Ovary (tissue), 9 donors: ENCODE data around the gene DOP1A. TPM values are rescaled to one million over a fixed set of nuclear protein-coding genes. Genes with fewer than 3 reads are reported as not detected.

ENCODE experiments used
- DNase-seq, 5 donors: peaks; one replicate each; pipeline ENCODE4 v3.0.0-alpha.2; 2019 to 2020
- H3K27ac ChIP-seq, 2 donors: fragments of 200-600 bp; one replicate each; pipeline versions ENCODE4 v1.5.1 to v1.8.0; 2019 to 2022
- H3K27me3 ChIP-seq: fragments of 200-600 bp; one replicate; pipeline ENCODE4 v1.8.0; 2022
- H3K36me3 ChIP-seq: fragments of 200-600 bp; sonication (generic); one replicate; pipeline ENCODE4 v1.5.1; 2019
- H3K4me1 ChIP-seq: one replicate; pipeline ENCODE4 v1.8.1; 2013; ENCODE audit warnings: mild to moderate bottlenecking, moderate library complexity; ENCODE audit not compliant: insufficient read depth
- H3K4me3 ChIP-seq: fragments of 200-600 bp; sonication (generic); one replicate; pipeline ENCODE4 v1.5.1; 2017
- H3K9me3 ChIP-seq, 2 donors: fragments of 200-600 bp in 1 of 2; sonication (generic) in 1 of 2; one replicate each; pipeline versions ENCODE4 v1.5.1 to v1.8.1; 2013 to 2019; ENCODE audit warnings: mild to moderate bottlenecking in 1 of 2, moderate library complexity in 1 of 2
- EP300 ChIP-seq: sonication (generic); formaldehyde crosslinking; IDR thresholded peaks from one replicate; pipeline ENCODE4 v1.6.1; 2017; ENCODE audit warnings: antibody characterized with exemption
- POLR2A ChIP-seq: fragments of 450-650 bp; IDR thresholded peaks from one replicate; pipeline ENCODE4 v1.6.1; 2017; ENCODE audit warnings: antibody characterized with exemption, mild to moderate bottlenecking, moderate library complexity
- WGBS, 3 donors: extraction: QIAGEN DNeasy Blood & Tissue Kit in 1 of 3; methylation state at CpG; one replicate each; pipeline versions ENCODE4 v1.1.5 to v1.1.7; 2013 to 2017; 5-methylcytosine and 5-hydroxymethylcytosine counted together
- intact Hi-C, 4 donors: fragments of 100-400 bp; cut with DNase I; formaldehyde crosslinking; loops; one replicate each; pipeline versions ENCODE4 v1.11.0 to v1.15.1; 2022 to 2023
- polyA plus RNA-seq, 2 donors: library from polyadenylated mRNA; stranded (reverse); fragments of 200-250 nt in 1 of 2; fragments of 350-450 nt in 1 of 2; fragmentation: Illumina TruSeq in 1 of 2; extraction: RNeasy Lipid Tissue Mini Kit (QIAGEN cat#74804) in 1 of 2; gene quantifications; one replicate each; pipeline ENCODE4 v1.2.3, GENCODE V29; 2013 to 2014
- total RNA-seq, 7 donors: library from RNA; depleted of rRNA in 2 of 7; stranded (reverse); fragments of >200 nt in 2 of 7; fragmentation: NEBNext Ultra II Directional in 3 of 7; extraction: Animal tissue kit (Norgen Biotek cat#: 25700) in 3 of 7; gene quantifications; one replicate each; pipeline versions ENCODE4 v1.1.0 to v1.2.4, GENCODE V29; 2016 to 2023
- TF ChIP-seq, protein P1 (sequence below), 3 donors: fragments of 450-650 bp in 2 of 3; fragments of 200-600 bp in 1 of 3; IDR thresholded peaks; one replicate each; pipeline versions ENCODE4 v1.5.1 to v1.8.0; 2016 to 2022; ENCODE audit warnings: antibody characterized with exemption in 3 of 3, mild to moderate bottlenecking in 1 of 3
- donor health status: DM: no; HTN: no; CAD: no; lungs with moderate emphysema.
- donor health status: DM: no; HTN: no; CAD: no.
- donor health status: Bipolar disorder and iron deficiency.
- donor health status: DM: yes; HTN: yes; CAD: no.
- donor health status: DM: no; HTN: no; CAD: no.
- donor health status: DM: yes; HTN: yes; CAD: no.

Gene DOP1A
- total and polyA plus RNA-seq, 9 donors: 7.8 to 32.9 (median 26.6) TPM

DNA sequence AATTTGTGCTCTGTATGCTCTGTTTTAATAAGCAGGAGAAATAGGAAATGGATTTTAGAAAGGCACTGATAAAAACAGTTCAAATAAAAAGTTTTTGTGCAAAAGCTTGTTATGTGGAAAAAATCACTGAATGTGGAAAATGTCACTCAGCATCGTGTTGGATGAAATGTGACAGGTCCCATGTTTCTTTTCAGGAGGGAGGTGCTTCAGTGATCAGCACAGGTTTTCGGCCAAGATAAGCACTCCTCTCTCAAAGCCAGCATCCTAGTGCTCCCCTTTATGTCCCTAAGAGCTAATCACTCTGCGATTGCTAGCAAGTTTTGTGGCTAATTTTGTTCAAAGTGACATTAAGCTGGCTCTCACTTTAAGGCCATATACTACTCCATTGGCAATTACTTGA lies 13.8 kb upstream of the DOP1A start:
- TF ChIP-seq EP300 (no peak), POLR2A (no peak)
- TF ChIP-seq, protein P1, sequence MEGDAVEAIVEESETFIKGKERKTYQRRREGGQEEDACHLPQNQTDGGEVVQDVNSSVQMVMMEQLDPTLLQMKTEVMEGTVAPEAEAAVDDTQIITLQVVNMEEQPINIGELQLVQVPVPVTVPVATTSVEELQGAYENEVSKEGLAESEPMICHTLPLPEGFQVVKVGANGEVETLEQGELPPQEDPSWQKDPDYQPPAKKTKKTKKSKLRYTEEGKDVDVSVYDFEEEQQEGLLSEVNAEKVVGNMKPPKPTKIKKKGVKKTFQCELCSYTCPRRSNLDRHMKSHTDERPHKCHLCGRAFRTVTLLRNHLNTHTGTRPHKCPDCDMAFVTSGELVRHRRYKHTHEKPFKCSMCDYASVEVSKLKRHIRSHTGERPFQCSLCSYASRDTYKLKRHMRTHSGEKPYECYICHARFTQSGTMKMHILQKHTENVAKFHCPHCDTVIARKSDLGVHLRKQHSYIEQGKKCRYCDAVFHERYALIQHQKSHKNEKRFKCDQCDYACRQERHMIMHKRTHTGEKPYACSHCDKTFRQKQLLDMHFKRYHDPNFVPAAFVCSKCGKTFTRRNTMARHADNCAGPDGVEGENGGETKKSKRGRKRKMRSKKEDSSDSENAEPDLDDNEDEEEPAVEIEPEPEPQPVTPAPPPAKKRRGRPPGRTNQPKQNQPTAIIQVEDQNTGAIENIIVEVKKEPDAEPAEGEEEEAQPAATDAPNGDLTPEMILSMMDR (IDR thresholded peaks at IDR 0.05): no peak
- Histone ChIP-seq H3K4me3 (no peak overlapping the region), H3K27me3 (no peaks in the 10 kb centered on the region), H3K36me3 (no peaks in the 10 kb centered on the region), H3K4me1 (no peaks in the 10 kb centered on the region), H3K27ac (no peak overlapping the region), H3K9me3 (no peaks in the 10 kb centered on the region)
- 81 to 90% (median 88%) methylated on average over 3 of the region's 3 CpGs for WGBS, 3 donors
- DNase-seq: no peak
- intact Hi-C loops: loop anchor here in 2 of 4 donors (10.0 kb wide), 1 partner anchor 779 kb away; no protein-coding TSS in a partner anchor

DNA sequence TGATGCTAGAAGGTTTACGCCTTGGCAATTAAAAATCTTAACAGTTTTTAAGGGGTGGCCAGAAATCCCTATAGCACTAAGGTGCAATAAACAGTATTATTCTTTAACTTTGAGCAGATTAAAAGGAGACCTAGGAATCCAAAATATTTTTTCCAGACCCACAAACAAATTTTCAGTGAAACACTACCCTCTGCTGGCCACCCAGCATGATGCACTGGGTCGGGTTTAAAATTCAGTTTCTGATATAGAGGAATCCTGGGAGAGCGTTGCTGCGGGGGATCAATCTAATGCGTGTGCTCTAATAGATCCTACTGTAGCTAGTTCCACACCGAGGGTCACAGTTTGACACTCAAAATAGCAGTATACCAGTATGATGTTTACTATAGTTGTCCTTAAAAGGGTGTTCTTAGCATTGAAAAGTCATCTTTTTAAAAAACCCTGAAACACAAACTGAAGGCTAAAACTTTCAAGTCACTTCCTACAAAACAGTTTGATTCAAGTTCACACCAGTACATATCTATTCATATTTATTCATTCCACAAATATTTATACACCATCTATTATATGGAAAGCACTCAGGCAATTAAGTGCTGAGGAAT lies 12.0 kb upstream of the DOP1A start:
- Histone ChIP-seq H3K4me1 (no peaks in the 10 kb centered on the region), H3K36me3 (no peaks in the 10 kb centered on the region), H3K4me3 (no peak overlapping the region), H3K9me3 (no peaks in the 10 kb centered on the region), H3K27ac (no peak overlapping the region), H3K27me3 (no peaks in the 10 kb centered on the region)
- WGBS, 3 donors: 8 to 12% (median 10%) methylated on average over 6 of the region's 6 CpGs
- peak in 4 of 5 donors; percentile 32 to 49 (median 36) for DNase-seq
- TF ChIP-seq, protein P1 (IDR thresholded peaks at IDR 0.05): peak; percentile 55 to 61 (median 59)
- TF ChIP-seq POLR2A: no peak
- intact Hi-C loops: loop anchor here in 3 of 4 donors (5.0 to 10.0 kb wide), 2 partner anchors 781 to 788 kb away; no protein-coding TSS in a partner anchor

DNA sequence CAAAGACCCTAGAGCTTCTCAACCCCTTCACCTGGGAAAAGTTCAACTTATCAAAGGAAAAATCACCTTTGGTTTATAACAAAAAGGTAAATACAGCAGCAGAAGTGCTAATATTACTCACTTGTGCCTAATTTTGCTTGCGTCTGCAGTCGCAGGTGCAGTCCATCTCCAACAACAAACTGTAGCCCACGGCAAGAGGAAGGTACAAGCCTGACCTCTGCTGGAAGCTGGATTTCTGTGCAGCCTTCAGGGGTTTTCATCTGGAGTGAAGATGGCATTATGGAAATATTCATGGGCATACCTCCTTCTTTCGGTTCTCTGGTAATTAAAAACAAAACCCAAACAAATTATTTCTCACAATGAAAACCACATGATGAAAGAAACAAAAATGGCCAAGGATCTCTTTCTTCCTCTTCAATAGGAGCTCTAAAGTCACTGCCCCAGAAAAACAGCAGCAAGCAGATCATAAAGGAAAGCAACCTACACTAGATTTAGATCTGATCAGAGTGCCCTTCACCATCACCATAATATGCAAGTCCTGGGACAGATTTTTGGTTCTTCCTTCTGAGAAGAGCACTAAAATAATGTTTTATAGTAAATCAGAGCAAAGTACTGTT lies 9.7 kb upstream of the DOP1A start:
- Histone ChIP-seq H3K27ac (no peak overlapping the region), H3K27me3 (no peaks in the 10 kb centered on the region), H3K4me1 (no peaks in the 10 kb centered on the region), H3K9me3 (no peaks in the 10 kb centered on the region), H3K36me3 (no peaks in the 10 kb centered on the region), H3K4me3 (no peak overlapping the region)
- intact Hi-C loops: loop anchor here in 3 of 4 donors (5.0 to 10.0 kb wide), 2 partner anchors 783 to 791 kb away; no protein-coding TSS in a partner anchor
- WGBS, 3 donors: 13 to 24% (median 18%) methylated on average over 4 of the region's 4 CpGs
- no peak for TF ChIP-seq EP300
- TF ChIP-seq, protein P1 (IDR thresholded peaks at IDR 0.05): peak in 1 of 3 donors; percentile 14
- DNase-seq: peak in 1 of 5 donors; percentile 28

DNA sequence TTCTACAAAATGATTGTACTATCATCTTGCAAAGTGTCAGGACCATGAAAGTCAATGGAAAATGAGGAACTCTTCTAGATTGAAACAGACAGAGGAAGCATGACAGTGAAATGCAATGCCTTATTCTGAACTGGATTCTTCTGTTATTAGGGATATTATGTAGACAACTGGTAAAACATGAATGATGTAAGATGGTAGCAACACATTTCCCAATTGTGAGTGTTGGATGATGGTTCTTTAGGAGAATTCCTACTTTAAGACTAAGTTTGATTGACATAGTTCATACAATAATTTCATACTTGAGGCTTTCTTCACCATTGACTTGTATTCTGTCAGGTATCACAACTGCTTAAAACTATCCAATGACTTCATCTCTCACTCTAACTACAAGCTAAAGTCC lies 6.3 kb upstream of the DOP1A start:
- Histone ChIP-seq H3K36me3 (no peaks in the 10 kb centered on the region), H3K27me3 (no peaks in the 10 kb centered on the region), H3K4me3 (no peak overlapping the region), H3K27ac (no peak overlapping the region), H3K9me3 (no peaks in the 10 kb centered on the region), H3K4me1 (peaks cover 2% of the 10 kb centered on the region)
- intact Hi-C loops: loop anchor here in 3 of 4 donors (10.0 kb wide), 3 partner anchors 154 to 816 kb away; partner anchors contain the start of gene IBTK (in 1 of the 3)
- DNase-seq: no peak
- TF ChIP-seq POLR2A: no peak
- no peak for TF ChIP-seq EP300
- TF ChIP-seq, protein P1 (IDR thresholded peaks at IDR 0.05): no peak
